Measurements from ENCODE around the gene GRK6. TPM values are rescaled to one million over a fixed set of nuclear protein-coding genes. Genes with fewer than 3 reads are reported as not detected.
A peak's percentile ranks its signal among the peaks of the same experiment; 100 is the strongest.

Gene GRK6
- total RNA-seq, 2 donors from 2014 or later = 9.9 to 14.1 TPM

DNA sequence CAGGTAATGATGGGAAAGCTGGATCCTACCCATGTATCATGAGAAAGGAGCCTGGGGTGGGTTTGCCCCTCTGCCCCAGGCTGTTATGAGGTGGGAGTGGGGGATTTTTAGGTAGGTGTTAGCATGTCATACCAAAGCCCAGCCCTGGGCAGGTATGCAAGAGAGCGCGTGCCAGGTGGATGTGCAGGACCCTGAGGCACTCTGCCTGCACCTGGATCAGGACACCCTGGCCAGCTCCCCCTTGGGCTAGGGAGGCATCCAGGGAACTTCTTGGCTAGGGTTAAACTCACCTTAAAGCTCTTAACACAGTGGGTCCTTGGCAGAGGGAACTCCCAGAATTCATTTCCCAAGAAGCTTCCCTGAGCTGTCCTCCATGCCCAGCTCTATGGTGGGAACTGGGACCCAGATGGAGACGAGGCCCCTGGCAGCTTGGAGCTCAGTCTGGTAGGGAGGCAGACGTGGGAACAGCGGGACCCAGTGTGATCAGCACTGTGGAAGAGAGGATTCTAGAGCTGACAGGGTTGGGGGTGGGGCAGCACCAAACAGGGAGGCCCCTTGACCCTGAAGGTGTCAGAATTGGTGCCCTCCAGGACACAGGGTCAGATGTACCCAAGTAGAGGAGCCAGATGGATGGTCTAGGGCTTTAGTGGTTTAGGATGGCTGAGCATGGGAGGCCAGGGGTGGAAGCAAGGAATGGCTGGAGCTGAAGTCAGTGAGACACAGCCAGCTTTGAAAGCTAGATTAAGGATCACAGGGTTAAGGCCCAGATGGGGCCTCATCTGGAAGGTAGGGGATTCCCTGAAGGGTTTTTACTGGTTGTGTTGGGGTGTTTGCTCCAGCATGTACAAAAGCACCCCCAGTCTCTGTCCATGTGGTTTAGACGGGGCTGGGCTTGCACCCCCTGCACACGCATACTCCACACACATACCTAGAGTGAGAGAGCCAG, 17.9 kb downstream of the GRK6 start:
- peaks cover 0 to 26% of the 10 kb centered on the region in 2 donors for H3K4me1 ChIP-seq
- H3K27me3 ChIP-seq = no peaks in the 10 kb centered on the region
- H3K9me3 ChIP-seq = no peaks in the 10 kb centered on the region
- H3K27ac ChIP-seq = no peak overlapping the region
- DNase-seq (ENCODE audit: low spot score) = no peak
- TF ChIP-seq, protein P1, sequence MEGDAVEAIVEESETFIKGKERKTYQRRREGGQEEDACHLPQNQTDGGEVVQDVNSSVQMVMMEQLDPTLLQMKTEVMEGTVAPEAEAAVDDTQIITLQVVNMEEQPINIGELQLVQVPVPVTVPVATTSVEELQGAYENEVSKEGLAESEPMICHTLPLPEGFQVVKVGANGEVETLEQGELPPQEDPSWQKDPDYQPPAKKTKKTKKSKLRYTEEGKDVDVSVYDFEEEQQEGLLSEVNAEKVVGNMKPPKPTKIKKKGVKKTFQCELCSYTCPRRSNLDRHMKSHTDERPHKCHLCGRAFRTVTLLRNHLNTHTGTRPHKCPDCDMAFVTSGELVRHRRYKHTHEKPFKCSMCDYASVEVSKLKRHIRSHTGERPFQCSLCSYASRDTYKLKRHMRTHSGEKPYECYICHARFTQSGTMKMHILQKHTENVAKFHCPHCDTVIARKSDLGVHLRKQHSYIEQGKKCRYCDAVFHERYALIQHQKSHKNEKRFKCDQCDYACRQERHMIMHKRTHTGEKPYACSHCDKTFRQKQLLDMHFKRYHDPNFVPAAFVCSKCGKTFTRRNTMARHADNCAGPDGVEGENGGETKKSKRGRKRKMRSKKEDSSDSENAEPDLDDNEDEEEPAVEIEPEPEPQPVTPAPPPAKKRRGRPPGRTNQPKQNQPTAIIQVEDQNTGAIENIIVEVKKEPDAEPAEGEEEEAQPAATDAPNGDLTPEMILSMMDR (IDR thresholded peaks at IDR 0.05) = no peak
- no peak overlapping the region for H3K4me3 ChIP-seq
- H3K36me3 ChIP-seq = peaks cover 7% of the 10 kb centered on the region

DNA sequence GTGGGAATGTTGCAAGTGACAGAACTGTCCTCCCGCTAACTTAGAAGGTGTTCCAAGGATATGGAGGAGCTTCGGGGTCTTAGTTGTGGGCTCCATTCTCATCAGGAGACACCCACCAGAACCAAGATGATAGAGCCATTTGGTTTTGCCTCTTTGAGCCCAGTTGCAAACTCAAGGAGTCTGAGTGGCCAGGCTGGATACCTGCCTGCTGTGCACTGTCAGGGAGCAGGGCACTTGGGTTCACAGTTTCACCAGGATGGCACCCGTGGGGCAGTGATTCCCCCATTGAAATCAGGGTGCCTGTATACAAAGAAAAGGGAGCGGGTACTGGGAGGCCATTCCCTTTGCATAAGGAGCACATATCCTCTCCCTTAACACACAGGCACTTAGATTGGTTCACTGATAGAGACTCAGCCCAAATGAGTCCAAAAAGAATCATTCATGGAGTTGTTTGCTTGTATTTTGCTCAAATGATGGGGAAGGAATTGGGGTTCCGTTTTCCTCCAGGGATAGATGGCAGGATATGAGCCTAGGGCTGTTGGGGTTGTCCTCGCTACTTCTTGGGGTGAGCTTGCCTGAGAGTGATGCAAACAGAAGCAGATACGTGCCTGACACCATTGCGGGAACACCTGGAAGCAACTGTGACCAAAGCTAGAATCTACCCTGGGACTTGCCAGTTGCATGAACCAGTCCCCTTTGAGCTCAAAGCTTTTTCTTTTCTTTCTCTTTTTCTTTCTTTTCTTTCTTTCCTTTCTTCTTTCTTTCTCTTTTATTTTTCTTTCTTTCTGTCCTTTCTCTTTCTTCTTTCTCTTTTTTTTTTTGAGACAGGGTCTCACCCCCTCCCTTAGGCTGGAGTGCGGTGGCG, 18.8 kb downstream of the GRK6 start:
- H3K4me3 ChIP-seq = no peak overlapping the region
- no peaks in the 10 kb centered on the region for H3K27me3 ChIP-seq
- no peaks in the 10 kb centered on the region for H3K9me3 ChIP-seq
- TF ChIP-seq, protein P1 (IDR thresholded peaks at IDR 0.05) = no peak
- H3K27ac ChIP-seq = no peak overlapping the region
- peaks cover 0 to 26% of the 10 kb centered on the region in 2 donors for H3K4me1 ChIP-seq
- DNase-seq (ENCODE audit: low spot score) = no peak
- peaks cover 7% of the 10 kb centered on the region for H3K36me3 ChIP-seq

DNA sequence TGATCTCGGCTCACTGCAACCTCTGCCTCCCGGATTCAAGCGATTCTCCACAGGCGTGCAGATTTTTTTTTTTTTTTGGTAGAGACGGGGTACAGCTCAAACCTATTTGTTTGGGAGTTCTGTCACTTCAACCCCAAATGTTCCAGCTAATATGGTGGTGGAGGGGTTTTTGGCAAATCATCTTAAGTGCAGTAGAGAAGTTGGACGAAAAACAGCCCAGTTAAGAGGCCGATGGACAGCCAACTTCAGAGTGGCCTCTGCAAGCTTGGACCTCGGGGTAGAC, 19.4 kb downstream of the GRK6 start:
- Histone ChIP-seq H3K27ac (no peak overlapping the region), H3K9me3 (no peaks in the 10 kb centered on the region), H3K4me3 (peak overlapping the region in 1 of 2 donors; percentile 64), H3K36me3 (peaks cover 2% of the 10 kb centered on the region), H3K4me1 (peaks cover 0 to 29% of the 10 kb centered on the region in 2 donors), H3K27me3 (no peaks in the 10 kb centered on the region)
- DNase-seq (ENCODE audit: low spot score) = no peak
- TF ChIP-seq, protein P1 (IDR thresholded peaks at IDR 0.05) = no peak

DNA sequence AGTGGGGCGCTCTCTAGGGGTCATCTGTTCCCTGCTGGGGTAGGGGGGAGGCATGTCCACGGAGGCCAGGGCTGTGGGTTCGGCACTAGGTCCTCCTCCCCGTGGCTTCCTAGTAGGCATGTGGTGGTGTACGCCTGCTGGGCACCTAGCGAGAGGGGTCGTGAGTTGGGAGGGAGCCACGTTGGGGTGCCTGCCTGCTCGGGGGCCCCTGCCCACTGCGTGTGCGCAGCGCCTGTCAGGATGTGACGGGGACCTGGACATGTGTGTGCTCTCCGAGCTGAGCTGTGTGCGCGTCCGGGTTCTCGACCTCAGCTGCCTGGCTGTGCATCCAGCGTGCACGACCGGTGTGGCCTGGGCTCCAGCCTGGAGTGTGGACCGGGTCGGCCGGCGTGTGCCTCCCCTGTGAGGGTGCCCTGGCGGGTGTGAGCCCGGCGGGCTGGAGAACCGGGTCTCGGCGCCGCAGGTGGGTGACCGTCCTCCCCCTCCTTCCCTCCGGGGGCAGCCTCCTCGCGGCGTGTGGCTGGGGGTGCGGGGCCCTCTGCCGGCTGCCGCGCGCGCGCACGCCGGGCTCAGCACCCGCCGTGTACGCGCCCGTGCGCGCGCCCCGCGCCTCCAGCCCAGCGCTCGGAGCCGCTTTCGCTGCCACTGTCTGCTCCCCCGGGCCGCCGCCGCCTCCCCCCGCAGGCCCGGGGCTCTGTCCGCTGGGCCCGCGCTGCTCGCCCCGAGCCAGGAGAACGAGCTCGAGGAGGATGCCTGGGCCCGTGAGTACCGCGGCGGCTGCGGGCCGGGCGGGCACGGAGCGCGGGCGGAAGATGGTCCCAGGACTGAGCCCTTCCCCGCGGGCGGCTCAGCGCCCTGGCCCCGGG, 20.0 kb downstream of the GRK6 start, which contains the start of gene PRR7:
TSS of gene PRR7 (plus strand) at position 615 of the 866 bp plus-strand sequence. CDS start 8,254 bp downstream, outside the sequence.
- Histone ChIP-seq H3K27ac (no peak within 1 kb of the TSS), H3K4me1 (peaks cover 0 to 32% of the 10 kb centered on the region in 2 donors), H3K4me3 (peak within 1 kb of the TSS; percentile 47 to 64), H3K27me3 (no peaks in the 10 kb centered on the region), H3K36me3 (no peaks in the 10 kb centered on the region), H3K9me3 (no peaks in the 10 kb centered on the region)
- DNase-seq (ENCODE audit: low spot score) = no peak
- TF ChIP-seq, protein P1 (IDR thresholded peaks at IDR 0.05) = no peak

DNA sequence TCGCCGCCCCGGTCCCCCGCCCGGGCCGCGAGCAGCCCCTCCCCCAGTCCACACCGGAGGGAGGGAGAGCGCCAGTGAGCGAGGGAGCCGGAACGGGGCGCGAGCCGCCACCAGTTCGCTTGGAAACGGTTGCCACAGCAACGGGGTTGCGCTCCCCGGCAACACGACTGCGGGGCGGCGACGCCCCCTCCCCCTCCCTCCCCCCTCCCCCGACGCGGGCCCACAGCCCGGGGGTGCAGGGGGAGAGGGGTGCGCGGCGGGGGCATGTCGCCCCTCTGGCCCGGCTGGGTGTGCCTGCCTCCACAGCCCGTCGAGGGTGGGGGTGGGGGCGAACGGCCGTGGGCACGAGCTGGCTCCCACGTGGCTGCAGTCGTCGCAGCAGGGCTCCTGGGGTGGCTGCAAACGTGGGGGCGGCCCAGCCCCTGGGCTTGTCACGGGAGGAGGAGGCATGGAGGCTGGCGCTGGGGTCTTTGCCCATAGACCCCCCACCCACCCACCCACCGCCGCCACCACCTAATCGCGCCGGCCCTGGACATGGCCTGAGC, 20.7 kb downstream of the GRK6 start:
- H3K9me3 ChIP-seq = no peaks in the 10 kb centered on the region
- no peak for DNase-seq (ENCODE audit: low spot score)
- H3K27ac ChIP-seq = no peak overlapping the region
- no peaks in the 10 kb centered on the region for H3K27me3 ChIP-seq
- no peaks in the 10 kb centered on the region for H3K36me3 ChIP-seq
- peaks cover 0 to 32% of the 10 kb centered on the region in 2 donors for H3K4me1 ChIP-seq
- peak overlapping the region; percentile 47 to 64 for H3K4me3 ChIP-seq
- TF ChIP-seq, protein P1 (IDR thresholded peaks at IDR 0.05) = no peak

All from right atrium auricular region (tissue), 2 donors.